OCI-LY3 (cell line): ENCODE measurements around the gene NLRC5.

Source experiments
- CTCF ChIP-seq: fragments of 200-600, 300-600 bp; sonication (generic); IDR thresholded peaks from 2 replicates; pipeline ENCODE4 v1.5.1; 2014; ENCODE audit warnings: antibody characterized with exemption, low read length, low read depth
- EZH2phosphoT487 ChIP-seq: fragments of 200-600 bp; shearing (Covaris generic); IDR thresholded peaks from 2 replicates; pipeline ENCODE4 v1.6.1; 2018; ENCODE audit warnings: antibody characterized with exemption, mixed run types, low read depth

GRCh38 chr16:57081744-57082143 lies 92.4 kb downstream of the NLRC5 start:
- no peak for TF ChIP-seq CTCF
- TF ChIP-seq EZH2phosphoT487: no peak
